D721Med (cell line): ENCODE measurements around the gene PKLR.
"Not testable (repeated sequence)": the region's sequence is repeated elsewhere in the genome, so short reads cannot be mapped to it uniquely, and the experiment has no call there.

Experiments
- DNase-seq: peaks from one replicate; pipeline ENCODE4 v3.0.0; 2011; ENCODE audit warnings: low spot score; ENCODE audit not compliant: insufficient read length
- FAIRE-seq: peaks from 2 replicates; lab custom pipeline; 2011; peaks lifted over from hg19 to GRCh38; lab: Jason Lieb, UNC
- TF ChIP-seq, protein P1 (sequence below): IDR thresholded peaks from 2 replicates; pipeline ENCODE4 v1.5.1; 2012; ENCODE audit warnings: mild to moderate bottlenecking, control low read depth; ENCODE audit not compliant: insufficient read depth; ENCODE audit errors: missing control alignments

PKLR gene

DNA sequence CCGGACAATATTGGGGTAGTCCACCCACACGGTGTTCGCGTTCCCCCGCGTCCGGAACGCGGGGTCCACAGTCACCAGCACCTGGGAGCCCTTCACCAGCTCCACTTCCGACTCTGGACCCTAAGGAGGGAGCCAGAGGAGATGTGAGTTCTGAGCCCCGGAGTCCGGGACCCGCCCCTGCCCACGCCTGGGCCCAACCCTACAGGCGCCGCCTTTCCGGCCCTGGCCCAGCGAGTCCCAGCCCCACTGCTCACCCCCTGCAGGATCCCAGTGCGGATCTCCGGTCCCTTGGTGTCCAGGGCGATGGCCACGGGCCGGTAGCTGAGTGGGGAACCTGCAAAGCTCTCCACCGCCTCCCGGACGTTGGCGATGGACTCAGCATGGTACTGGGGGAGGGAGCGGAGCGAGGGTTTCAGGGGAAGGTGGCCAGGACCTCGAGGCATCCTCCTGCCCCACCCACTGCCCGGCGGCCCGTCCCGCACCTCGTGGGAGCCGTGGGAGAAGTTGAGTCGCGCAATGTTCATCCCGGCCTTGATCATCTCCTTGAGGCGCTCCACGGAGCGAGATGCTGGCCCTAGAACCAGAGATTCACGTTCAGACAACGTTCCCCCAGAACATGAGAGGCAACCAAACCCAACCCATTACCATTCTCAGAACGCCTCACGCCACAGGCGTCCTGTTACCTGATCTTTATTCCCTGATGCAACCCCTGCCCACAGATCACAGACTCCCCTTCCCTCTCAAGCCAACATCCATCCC, 5.9 kb downstream of the PKLR start:
- DNase-seq (no peak), FAIRE-seq (no peak)
- TF ChIP-seq, protein P1, sequence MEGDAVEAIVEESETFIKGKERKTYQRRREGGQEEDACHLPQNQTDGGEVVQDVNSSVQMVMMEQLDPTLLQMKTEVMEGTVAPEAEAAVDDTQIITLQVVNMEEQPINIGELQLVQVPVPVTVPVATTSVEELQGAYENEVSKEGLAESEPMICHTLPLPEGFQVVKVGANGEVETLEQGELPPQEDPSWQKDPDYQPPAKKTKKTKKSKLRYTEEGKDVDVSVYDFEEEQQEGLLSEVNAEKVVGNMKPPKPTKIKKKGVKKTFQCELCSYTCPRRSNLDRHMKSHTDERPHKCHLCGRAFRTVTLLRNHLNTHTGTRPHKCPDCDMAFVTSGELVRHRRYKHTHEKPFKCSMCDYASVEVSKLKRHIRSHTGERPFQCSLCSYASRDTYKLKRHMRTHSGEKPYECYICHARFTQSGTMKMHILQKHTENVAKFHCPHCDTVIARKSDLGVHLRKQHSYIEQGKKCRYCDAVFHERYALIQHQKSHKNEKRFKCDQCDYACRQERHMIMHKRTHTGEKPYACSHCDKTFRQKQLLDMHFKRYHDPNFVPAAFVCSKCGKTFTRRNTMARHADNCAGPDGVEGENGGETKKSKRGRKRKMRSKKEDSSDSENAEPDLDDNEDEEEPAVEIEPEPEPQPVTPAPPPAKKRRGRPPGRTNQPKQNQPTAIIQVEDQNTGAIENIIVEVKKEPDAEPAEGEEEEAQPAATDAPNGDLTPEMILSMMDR, result no peak

DNA sequence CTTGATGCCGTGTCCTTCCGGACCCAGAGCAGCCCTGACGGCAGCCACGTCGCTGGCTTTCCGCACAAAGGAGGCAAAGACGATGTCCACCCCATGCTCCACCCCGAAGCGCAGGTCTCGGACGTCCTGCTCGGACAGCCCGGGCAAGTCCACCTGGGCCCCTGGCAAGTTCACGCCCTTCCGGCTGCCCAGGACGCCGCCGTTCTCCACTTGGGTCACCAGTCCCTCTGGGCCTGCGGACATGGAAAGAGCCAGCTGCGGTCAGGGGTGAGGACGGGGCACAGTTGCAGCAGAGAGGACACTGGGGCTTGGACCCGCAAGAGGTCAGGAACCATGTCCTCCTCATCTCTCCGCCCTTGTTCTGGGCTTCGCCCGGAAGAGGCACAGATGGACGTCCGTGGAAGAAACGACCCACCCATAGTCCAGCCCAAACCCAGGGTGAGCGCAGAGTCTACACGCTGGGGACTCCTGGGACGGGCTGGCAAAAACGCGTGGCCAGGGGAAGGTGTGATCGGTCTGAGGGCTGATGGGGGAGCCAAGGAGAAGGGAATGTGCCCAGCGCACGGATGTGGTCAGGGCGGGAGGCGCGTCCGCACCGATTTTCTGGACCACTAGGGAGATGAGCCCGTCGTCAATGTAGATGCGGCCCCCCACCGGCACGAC, 6.6 kb downstream of the PKLR start:
- FAIRE-seq, result no peak
- TF ChIP-seq, protein P1, result no peak
- DNase-seq, result no peak

DNA sequence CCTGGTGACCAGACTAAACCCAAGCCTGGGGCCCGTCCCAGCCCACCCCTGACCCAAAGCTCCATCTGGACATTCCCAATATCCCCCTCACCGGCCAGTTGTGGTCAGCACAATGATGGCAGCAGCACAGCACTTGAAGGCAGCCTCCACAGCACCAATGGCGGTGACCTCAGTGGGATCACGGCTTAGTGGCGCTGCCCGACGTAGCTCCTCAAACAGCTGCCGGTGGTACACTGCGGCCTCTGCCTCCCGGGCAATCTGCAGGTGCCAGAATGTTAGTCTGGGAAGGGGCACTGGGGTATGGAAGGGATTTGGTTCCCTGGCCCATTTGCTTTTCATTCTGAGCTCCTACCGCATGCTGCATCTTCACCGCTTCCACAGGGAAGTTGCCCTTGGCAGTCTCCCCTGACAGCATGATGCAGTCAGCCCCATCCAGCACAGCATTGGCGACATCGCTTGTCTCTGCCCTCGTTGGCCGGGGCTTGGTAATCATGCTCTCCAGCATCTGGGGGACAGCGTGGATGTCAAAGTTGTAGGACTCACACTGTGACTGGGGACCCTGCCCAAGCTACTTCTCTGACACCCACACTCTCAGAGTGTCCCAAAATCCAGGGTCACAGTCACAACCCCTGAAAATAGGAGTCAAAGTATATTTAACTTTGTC, 8.0 kb downstream of the PKLR start:
- DNase-seq (no peak), FAIRE-seq (no peak)
- TF ChIP-seq, protein P1, result no peak

DNA sequence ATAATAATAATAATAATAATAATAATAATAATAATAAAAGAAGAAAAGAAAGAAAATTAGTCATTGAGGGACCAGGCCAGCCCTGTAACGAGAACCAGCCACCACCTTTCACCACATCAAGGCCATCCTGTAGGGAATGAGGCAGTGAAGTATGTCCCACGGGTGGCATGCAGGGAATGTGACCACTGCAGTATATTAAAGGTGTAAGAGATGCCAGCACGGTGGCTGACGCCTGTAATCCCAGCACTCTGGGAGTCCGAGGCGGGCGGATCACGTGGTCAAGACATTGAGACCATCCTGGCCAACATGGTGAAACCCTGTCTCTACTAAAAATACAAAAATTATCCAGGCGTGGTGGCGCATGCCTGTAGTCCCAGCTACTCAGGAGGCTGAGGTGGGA, 10.2 kb downstream of the PKLR start:
- not testable (repeated sequence) for FAIRE-seq, DNase-seq

DNA sequence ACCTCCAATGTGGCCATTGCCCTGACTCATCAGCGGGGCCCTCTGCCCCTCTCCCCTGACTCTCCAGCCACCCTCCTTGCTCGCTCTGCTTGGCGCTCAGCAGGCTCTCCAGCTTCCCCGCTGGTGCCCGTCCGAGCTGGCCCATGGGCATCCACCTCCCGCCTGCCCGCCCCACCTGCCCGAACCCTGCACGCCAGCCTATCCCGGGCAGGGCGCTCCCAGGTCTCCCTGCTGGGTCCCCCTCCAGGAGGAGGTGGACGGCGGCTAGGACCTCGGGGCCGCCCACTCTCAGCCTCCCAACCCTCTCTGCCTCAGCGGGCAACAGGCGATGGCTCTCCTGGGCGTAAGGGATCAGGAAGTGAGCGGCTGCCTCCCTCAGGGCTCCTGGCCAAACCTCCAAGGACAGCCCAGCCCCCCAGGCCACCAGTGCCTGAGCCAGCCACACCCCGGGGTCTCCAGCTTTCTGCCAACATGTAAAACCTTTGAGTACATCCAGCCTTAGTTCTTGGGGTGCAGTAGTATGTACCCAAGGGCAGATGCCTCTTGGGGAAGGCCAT, 13.2 kb downstream of the PKLR start:
- DNase-seq, result no peak
- no peak for FAIRE-seq
- TF ChIP-seq, protein P1, result no peak

DNA sequence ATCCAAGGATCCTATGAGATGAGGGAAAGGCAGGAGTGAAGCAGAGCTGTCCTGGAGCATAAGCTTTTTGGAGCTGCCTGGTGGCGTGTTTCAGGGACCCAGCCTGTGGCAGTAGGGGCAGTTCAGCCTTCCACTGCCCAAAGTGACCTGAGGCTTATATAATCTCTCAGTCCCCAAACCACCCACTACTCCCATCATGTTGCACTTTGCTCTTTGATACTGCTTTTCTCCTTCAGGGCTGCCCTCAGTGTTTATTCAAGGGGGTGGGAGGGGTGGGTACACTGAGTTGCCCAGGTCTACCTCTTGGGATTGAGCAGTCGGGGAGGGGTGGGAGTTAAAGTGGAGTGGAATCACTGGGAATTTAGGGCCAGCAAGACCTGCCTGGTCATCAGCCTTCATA, 14.7 kb downstream of the PKLR start:
- FAIRE-seq (no peak), DNase-seq (no peak)
- TF ChIP-seq, protein P1, result no peak

DNA sequence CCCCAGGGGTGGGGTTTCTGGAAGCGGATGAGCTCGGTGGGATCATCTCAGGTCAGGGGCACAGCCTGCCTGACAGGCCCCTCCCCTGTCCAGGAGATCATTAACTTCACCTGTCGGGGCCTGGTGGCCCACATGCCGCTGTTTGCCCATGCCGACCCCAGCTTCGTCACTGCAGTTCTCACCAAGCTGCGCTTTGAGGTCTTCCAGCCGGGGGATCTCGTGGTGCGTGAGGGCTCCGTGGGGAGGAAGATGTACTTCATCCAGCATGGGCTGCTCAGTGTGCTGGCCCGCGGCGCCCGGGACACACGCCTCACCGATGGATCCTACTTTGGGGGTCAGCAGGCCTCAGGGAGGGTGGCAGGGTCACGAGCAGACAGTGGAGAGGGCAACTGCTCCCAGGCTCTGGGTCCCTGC, 15.6 kb downstream of the PKLR start:
- no peak for DNase-seq
- FAIRE-seq, result no peak
- TF ChIP-seq, protein P1, result no peak
